SH-SY5Y (cell line): ENCODE measurements around the gene CERKL.

Source experiments
- GATA2 ChIP-seq: IDR thresholded peaks from 2 replicates; pipeline ENCODE4 v1.6.1; 2011; ENCODE audit warnings: mild to moderate bottlenecking, low read depth, low read length
- GATA3 ChIP-seq: IDR thresholded peaks from 2 replicates; pipeline ENCODE4 v1.6.1; 2011; ENCODE audit warnings: low read depth, mild to moderate bottlenecking, low read length, moderate library complexity

DNA sequence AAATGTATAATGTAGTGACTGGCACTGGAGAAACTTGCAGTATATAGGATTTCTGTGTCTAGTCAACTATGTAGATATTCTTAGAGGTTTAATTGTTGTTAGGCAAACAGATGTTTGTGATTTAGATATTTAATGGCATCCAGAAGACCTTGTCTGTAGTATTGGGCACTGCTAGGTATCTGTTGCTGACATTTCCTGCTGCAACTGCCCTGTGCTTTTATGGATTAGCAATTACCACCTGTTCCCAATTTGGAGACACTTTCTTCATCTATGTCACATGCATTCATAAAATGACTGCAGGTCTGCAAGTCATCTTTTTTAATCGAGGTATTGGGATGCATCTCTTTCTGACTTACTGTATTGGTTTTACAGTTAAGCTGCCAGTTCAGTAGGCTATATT, 128.5 kb downstream of the CERKL start:
- TF ChIP-seq GATA2 = no peak
- no peak for TF ChIP-seq GATA3
